Measurements from ENCODE around the gene S100A9.
"Not testable (repeated sequence)": the region's sequence is repeated elsewhere in the genome, so short reads cannot be mapped to it uniquely, and the experiment has no call there.

S100A9 gene

GRCh38 chr1:153313288-153313687 is 44.4 kb upstream of the S100A9 start:
- Histone ChIP-seq H3K9me3 (no peaks in the 10 kb centered on the region), H3K4me1 (ENCODE audit: control insufficient read depth in 1 of 2, insufficient read depth in 1 of 2, low read depth in 1 of 2, low read length in 1 of 2) (no peaks in the 10 kb centered on the region), H3K4me3 (ENCODE audit: low read depth in 1 of 2, low read length in 1 of 2) (no peak overlapping the region), H3K27me3 (peaks cover 12% of the 10 kb centered on the region), H3K27ac (no peak overlapping the region), H3K36me3 (no peaks in the 10 kb centered on the region)
- no peak for TF ChIP-seq CTCF (IDR thresholded peaks at IDR 0.05)

GRCh38 chr1:153314388-153314787 is 43.3 kb upstream of the S100A9 start:
- not testable (repeated sequence) for H3K36me3 ChIP-seq; H3K9me3 ChIP-seq; H3K4me3 ChIP-seq (ENCODE audit: low read depth in 1 of 2, low read length in 1 of 2); H3K4me1 ChIP-seq (ENCODE audit: control insufficient read depth in 1 of 2, insufficient read depth in 1 of 2, low read depth in 1 of 2, low read length in 1 of 2); H3K27ac ChIP-seq
- H3K27me3 ChIP-seq = peaks cover 17% of the 10 kb centered on the region

GRCh38 chr1:153316013-153316412 is 41.6 kb upstream of the S100A9 start:
- H3K27me3 ChIP-seq = peaks cover 22% of the 10 kb centered on the region
- H3K4me1 ChIP-seq (ENCODE audit: control insufficient read depth in 1 of 2, insufficient read depth in 1 of 2, low read depth in 1 of 2, low read length in 1 of 2); H3K9me3 ChIP-seq; H3K27ac ChIP-seq; H3K36me3 ChIP-seq; H3K4me3 ChIP-seq (ENCODE audit: low read depth in 1 of 2, low read length in 1 of 2): not testable (repeated sequence)

GRCh38 chr1:153318145-153318544 is 39.5 kb upstream of the S100A9 start:
- not testable (repeated sequence) for H3K9me3 ChIP-seq; H3K4me1 ChIP-seq (ENCODE audit: control insufficient read depth in 1 of 2, insufficient read depth in 1 of 2, low read depth in 1 of 2, low read length in 1 of 2); H3K27ac ChIP-seq; H3K4me3 ChIP-seq (ENCODE audit: low read depth in 1 of 2, low read length in 1 of 2); H3K36me3 ChIP-seq
- H3K27me3 ChIP-seq = peaks cover 20% of the 10 kb centered on the region

GRCh38 chr1:153322568-153322967 is 35.1 kb upstream of the S100A9 start:
- Histone ChIP-seq H3K27ac (no peak overlapping the region), H3K4me3 (ENCODE audit: low read depth in 1 of 2, low read length in 1 of 2) (no peak overlapping the region), H3K27me3 (peaks cover 12% of the 10 kb centered on the region), H3K4me1 (ENCODE audit: control insufficient read depth in 1 of 2, insufficient read depth in 1 of 2, low read depth in 1 of 2, low read length in 1 of 2) (no peaks in the 10 kb centered on the region), H3K36me3 (no peaks in the 10 kb centered on the region), H3K9me3 (peaks cover 3% of the 10 kb centered on the region)
- TF ChIP-seq CTCF (IDR thresholded peaks at IDR 0.05) = no peak

- Histone ChIP-seq H3K36me3 (no peaks in the 10 kb centered on the region), H3K4me1 (ENCODE audit: control insufficient read depth in 1 of 2, insufficient read depth in 1 of 2, low read depth in 1 of 2, low read length in 1 of 2) (no peaks in the 10 kb centered on the region), H3K4me3 (ENCODE audit: low read depth in 1 of 2, low read length in 1 of 2) (no peak overlapping the region), H3K27me3 (peaks cover 6% of the 10 kb centered on the region), H3K9me3 (peaks cover 3% of the 10 kb centered on the region), H3K27ac (no peak overlapping the region)
- no peak for TF ChIP-seq CTCF (IDR thresholded peaks at IDR 0.05)
Measured at GRCh38 chr1:153324912-153325311, 32.7 kb upstream of the S100A9 start.

- Histone ChIP-seq H3K9me3 (no peaks in the 10 kb centered on the region), H3K27ac (no peak overlapping the region), H3K27me3 (peaks cover 10% of the 10 kb centered on the region), H3K4me1 (ENCODE audit: control insufficient read depth in 1 of 2, insufficient read depth in 1 of 2, low read depth in 1 of 2, low read length in 1 of 2) (no peaks in the 10 kb centered on the region), H3K4me3 (ENCODE audit: low read depth in 1 of 2, low read length in 1 of 2) (no peak overlapping the region), H3K36me3 (no peaks in the 10 kb centered on the region)
- TF ChIP-seq CTCF (IDR thresholded peaks at IDR 0.05) = no peak
Measured at GRCh38 chr1:153333902-153334301, 23.8 kb upstream of the S100A9 start.
